HCT116 (cell line): ENCODE results near the gene MED25. TPM values are rescaled to one million over a fixed set of nuclear protein-coding genes. Genes with fewer than 3 reads are reported as not detected.

Source experiments
- ATAC-seq: fragments of 200-7000 bp; cut with Tn5 transposase; 2 replicates; pipeline ENCODE4 v1.9.1; 2020; ENCODE audit warnings: mild to moderate bottlenecking, moderate library complexity
- BruUV-seq: library from RNA; stranded (reverse); fragments of 400-500 nt; replicated peaks from 2 replicates; lab custom pipeline; 2021; lab: Mats Ljungman, UMichigan
- CTCF ChIA-PET: fragments of 300-600 bp; sonication (Branson Sonifier 250); formaldehyde crosslinking; loops from one replicate; lab custom pipeline; 2021; ENCODE audit warnings: antibody characterized with exemption; lab: Charles Lee
- POLR2A ChIA-PET: fragments of 300-600, 350-600 bp; sonication (Branson Sonifier 250); formaldehyde crosslinking; loops from one replicate; lab custom pipeline; 2021; ENCODE audit warnings: antibody characterized with exemption; lab: Charles Lee
- RAD21 ChIA-PET, 2 experiments: fragments of 300-600 bp; sonication (Branson Sonifier 250); formaldehyde crosslinking; loops; one replicate each; lab custom pipeline; 2023; ENCODE audit warnings: low total read pairs in 2 of 2; ENCODE audit not compliant: uncharacterized antibody in 2 of 2, unreplicated experiment in 2 of 2, low non-redundant PET in 1 of 2; lab: Charles Lee
- DNase-seq: peaks from one replicate; pipeline ENCODE4 v3.0.0-alpha.2; 2010; ENCODE audit warnings: low read depth, low spot score
- H2AFZ ChIP-seq: fragments of 200-600 bp; shearing (Covaris generic), sonication (generic); 2 replicates; pipeline ENCODE4 v1.6.1; 2017; ENCODE audit warnings: low read depth, mixed run types, mixed read lengths, antibody characterized with exemption, low read length; ENCODE audit not compliant: poor library complexity, severe bottlenecking
- H3K27ac ChIP-seq: 2 replicates; pipeline ENCODE4 v1.5.1; 2012; ENCODE audit warnings: low read depth, low read length
- H3K27me3 ChIP-seq: fragments of 200-600 bp; sonication (generic); 2 replicates; pipeline ENCODE4 v1.6.1; 2016; ENCODE audit warnings: mixed run types, low read length, mixed read lengths; ENCODE audit not compliant: insufficient read depth
- H3K36me3 ChIP-seq, 2 experiments: fragments of 200-500 bp in 1 of 2; fragments of 200-600 bp in 1 of 2; sonication (Bioruptor generic) in 1 of 2; sonication (generic) in 1 of 2; 2 replicates each; pipeline versions ENCODE4 v1.5.1 to v1.6.1; 2014 to 2016; ENCODE audit warnings: low read length in 2 of 2, inconsistent platforms in 1 of 2, mixed read lengths in 1 of 2, mixed run types in 1 of 2; ENCODE audit not compliant: insufficient read depth in 2 of 2, control insufficient read depth in 1 of 2
- H3K4me1 ChIP-seq, 2 experiments: fragments of 200-600 bp in 1 of 2; sonication (generic) in 1 of 2; 2 replicates each; pipeline versions ENCODE4 v1.5.1 to v1.6.1; 2012 to 2017; ENCODE audit warnings: low read length in 2 of 2, inconsistent platforms in 1 of 2, mild to moderate bottlenecking in 1 of 2, mixed read lengths in 1 of 2, mixed run types in 1 of 2, moderate library complexity in 1 of 2; ENCODE audit not compliant: insufficient read depth in 2 of 2, control insufficient read depth in 1 of 2
- H3K4me2 ChIP-seq: fragments of 200-600 bp; sonication (generic); 2 replicates; pipeline ENCODE4 v1.6.1; 2017; ENCODE audit warnings: mixed run types, low read length, mixed read lengths
- H3K4me3 ChIP-seq, 2 experiments: fragments of 200-600 bp in 1 of 2; sonication (generic) in 1 of 2; replicated peaks in 1 of 2; 2 replicates each; pipeline ENCODE4 v1.5.1; 2011 to 2016; ENCODE audit warnings: low read length in 2 of 2, control low read depth in 1 of 2, low read depth in 1 of 2, mild to moderate bottlenecking in 1 of 2, mixed read lengths in 1 of 2, mixed run types in 1 of 2
- H3K79me2 ChIP-seq: fragments of 200-600 bp; sonication (generic); 2 replicates; pipeline ENCODE4 v1.6.1; 2017; ENCODE audit warnings: mild to moderate bottlenecking, mixed run types, low read length, moderate library complexity, mixed read lengths; ENCODE audit not compliant: insufficient read depth
- H3K9ac ChIP-seq: fragments of 200-600 bp; sonication (generic); 2 replicates; pipeline ENCODE4 v1.6.1; 2016; ENCODE audit warnings: low read length, mixed read lengths
- H3K9me2 ChIP-seq: fragments of 200-600 bp; sonication (generic), shearing (Covaris generic); 2 replicates; pipeline ENCODE4 v1.6.1; 2017; ENCODE audit warnings: mixed run types, mild to moderate bottlenecking, moderate library complexity; ENCODE audit not compliant: insufficient read depth
- H3K9me3 ChIP-seq, 2 experiments: fragments of 200-500 bp in 1 of 2; fragments of 200-600 bp in 1 of 2; sonication (Bioruptor generic) in 1 of 2; sonication (generic) in 1 of 2; 2 replicates each; pipeline ENCODE4 v1.6.1; 2014 to 2017; ENCODE audit warnings: low read length in 2 of 2, mixed read lengths in 2 of 2, inconsistent platforms in 1 of 2, low read depth in 1 of 2, mild to moderate bottlenecking in 1 of 2, mixed run types in 1 of 2, moderate library complexity in 1 of 2; ENCODE audit not compliant: control insufficient read depth in 1 of 2, insufficient read depth in 1 of 2
- H4K20me1 ChIP-seq: fragments of 200-600 bp; sonication (generic), shearing (Covaris generic); 2 replicates; pipeline ENCODE4 v1.6.1; 2017; ENCODE audit warnings: mixed run types, mild to moderate bottlenecking, moderate library complexity; ENCODE audit not compliant: insufficient read depth
- CBX3 ChIP-seq: IDR thresholded peaks from 2 replicates; pipeline ENCODE4 v1.6.1; 2012; ENCODE audit warnings: low read depth
- EGR1 ChIP-seq: IDR thresholded peaks from 2 replicates; pipeline ENCODE4 v1.6.1; 2012; ENCODE audit warnings: low read depth
- ELF1 ChIP-seq: IDR thresholded peaks from 2 replicates; pipeline ENCODE4 v1.6.1; 2012; ENCODE audit warnings: low read depth, borderline replicate concordance
- FOSL1 ChIP-seq: IDR thresholded peaks from 2 replicates; pipeline ENCODE4 v1.6.1; 2012; ENCODE audit warnings: low read depth
- POLR2A ChIP-seq: IDR thresholded peaks from 2 replicates; pipeline ENCODE4 v1.7.0; 2011; ENCODE audit warnings: borderline replicate concordance; ENCODE audit not compliant: insufficient read depth, insufficient read length; ENCODE audit errors: extremely low read depth
- POLR2AphosphoS5 ChIP-seq: IDR thresholded peaks from 2 replicates; pipeline ENCODE4 v1.6.1; 2011; ENCODE audit warnings: mild to moderate bottlenecking, low read depth, low read length, moderate library complexity
- ZFX ChIP-seq: fragments of 450-650 bp; IDR thresholded peaks from 2 replicates; pipeline ENCODE4 v1.6.1; 2017
- intact Hi-C: fragments of 100-400 bp; cut with micrococcal nuclease; formaldehyde crosslinking; loops from 2 replicates; pipeline ENCODE4 v1.10.0; 2022
- total RNA-seq: library from RNA; stranded (reverse); gene quantifications from one replicate; pipeline ENCODE4 v1.2.1, GENCODE V29; 2021; ENCODE audit not compliant: unreplicated experiment
- TF ChIP-seq, protein P1 (sequence below): IDR thresholded peaks from 2 replicates; pipeline ENCODE4 v1.6.1; 2012; ENCODE audit warnings: low read depth

The MED25 gene
- total RNA-seq, 1 experiment from 2014 or later: 77.7 TPM

DNA sequence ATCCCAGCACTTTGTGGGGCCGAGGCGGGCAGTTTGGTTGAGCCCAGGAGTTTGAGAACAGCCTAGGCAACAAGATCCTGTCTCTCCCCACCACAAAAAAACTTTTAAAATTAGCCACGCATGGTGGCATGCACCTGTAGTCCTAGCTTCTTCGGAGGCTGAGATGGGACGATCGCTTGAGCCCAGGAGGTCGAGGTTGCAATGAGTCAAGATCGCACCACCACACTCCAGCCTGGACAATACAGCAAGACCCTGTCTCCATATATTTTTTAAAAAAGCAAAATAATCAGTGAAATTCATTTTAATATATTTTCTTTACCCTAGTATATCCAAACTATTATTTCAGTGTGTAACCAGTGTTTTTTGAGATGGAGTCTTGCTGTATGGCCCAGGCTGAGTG lies 43.1 kb upstream of the MED25 start:
- H3K79me2 ChIP-seq: peaks cover 9% of the 10 kb centered on the region
- no peaks in the 10 kb centered on the region for H3K27me3 ChIP-seq
- DNase-seq (no peak), ATAC-seq (no peak)
- no peaks in the 10 kb centered on the region for H3K9me2 ChIP-seq
- H3K9ac ChIP-seq: no peak overlapping the region
- H4K20me1 ChIP-seq: no peaks in the 10 kb centered on the region
- H3K4me1 ChIP-seq: no peaks in the 10 kb centered on the region
- H2AFZ ChIP-seq: no peak overlapping the region
- no peak overlapping the region for H3K4me3 ChIP-seq
- no peak for TF ChIP-seq CBX3
- TF ChIP-seq ELF1: no peak
- TF ChIP-seq EGR1: no peak
- no peak for TF ChIP-seq FOSL1
- intact Hi-C loops: no loop called here
- ChIA-PET RAD21 (no interaction called here), CTCF (no interaction called here), POLR2A (no interaction called here)
- H3K9me3 ChIP-seq: no peaks in the 10 kb centered on the region
- BruUV-seq: no TSS peak
- H3K4me2 ChIP-seq: no peak overlapping the region
- no peak overlapping the region for H3K27ac ChIP-seq
- H3K36me3 ChIP-seq: no peaks in the 10 kb centered on the region

DNA sequence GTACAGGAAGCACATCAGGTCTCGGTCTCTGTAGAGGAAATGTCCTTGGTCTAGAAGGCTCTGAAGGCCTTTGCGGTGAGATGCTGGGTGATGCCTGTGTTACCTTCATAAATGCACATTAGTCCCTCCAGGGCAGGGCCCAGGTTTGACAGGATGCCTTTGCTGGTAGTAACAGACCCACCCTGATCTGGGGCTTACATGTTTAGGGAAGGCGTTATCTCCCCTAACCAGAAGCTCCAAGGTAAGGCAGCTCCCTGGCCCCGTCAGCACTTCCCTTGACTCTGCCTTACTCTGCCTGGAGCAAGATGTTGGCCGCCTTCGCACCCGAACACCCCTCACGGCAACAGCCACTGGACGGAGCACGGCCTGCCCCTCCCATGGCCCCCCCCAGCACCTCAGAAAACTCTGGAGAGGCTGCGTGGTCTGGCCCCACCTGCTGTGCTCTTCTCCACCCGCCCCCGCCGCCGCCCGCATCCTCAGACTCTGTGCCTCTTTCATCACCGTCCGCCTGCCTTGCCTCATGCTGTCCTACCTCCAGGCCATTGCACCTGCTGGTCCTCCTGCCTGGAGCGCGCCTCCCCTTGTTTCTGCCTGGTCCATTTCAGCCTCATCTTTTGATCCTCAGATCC lies 42.2 kb upstream of the MED25 start:
- ChIA-PET CTCF (no interaction called here), RAD21 (no interaction called here), POLR2A (no interaction called here)
- Histone ChIP-seq H3K9ac (no peak overlapping the region), H3K36me3 (no peaks in the 10 kb centered on the region), H3K4me2 (no peak overlapping the region), H3K9me3 (no peaks in the 10 kb centered on the region), H4K20me1 (no peaks in the 10 kb centered on the region), H2AFZ (no peak overlapping the region), H3K27ac (no peak overlapping the region), H3K9me2 (no peaks in the 10 kb centered on the region), H3K4me3 (no peak overlapping the region), H3K79me2 (peaks cover 4% of the 10 kb centered on the region; the same call in 1 of the 2 replicates), H3K27me3 (no peaks in the 10 kb centered on the region), H3K4me1 (no peaks in the 10 kb centered on the region)
- ATAC-seq (no peak), DNase-seq (no peak)
- BruUV-seq: no TSS peak
- TF ChIP-seq CBX3 (no peak), POLR2A (no peak), ELF1 (no peak), ZFX (no peak), POLR2AphosphoS5 (no peak)
- TF ChIP-seq, protein P1, sequence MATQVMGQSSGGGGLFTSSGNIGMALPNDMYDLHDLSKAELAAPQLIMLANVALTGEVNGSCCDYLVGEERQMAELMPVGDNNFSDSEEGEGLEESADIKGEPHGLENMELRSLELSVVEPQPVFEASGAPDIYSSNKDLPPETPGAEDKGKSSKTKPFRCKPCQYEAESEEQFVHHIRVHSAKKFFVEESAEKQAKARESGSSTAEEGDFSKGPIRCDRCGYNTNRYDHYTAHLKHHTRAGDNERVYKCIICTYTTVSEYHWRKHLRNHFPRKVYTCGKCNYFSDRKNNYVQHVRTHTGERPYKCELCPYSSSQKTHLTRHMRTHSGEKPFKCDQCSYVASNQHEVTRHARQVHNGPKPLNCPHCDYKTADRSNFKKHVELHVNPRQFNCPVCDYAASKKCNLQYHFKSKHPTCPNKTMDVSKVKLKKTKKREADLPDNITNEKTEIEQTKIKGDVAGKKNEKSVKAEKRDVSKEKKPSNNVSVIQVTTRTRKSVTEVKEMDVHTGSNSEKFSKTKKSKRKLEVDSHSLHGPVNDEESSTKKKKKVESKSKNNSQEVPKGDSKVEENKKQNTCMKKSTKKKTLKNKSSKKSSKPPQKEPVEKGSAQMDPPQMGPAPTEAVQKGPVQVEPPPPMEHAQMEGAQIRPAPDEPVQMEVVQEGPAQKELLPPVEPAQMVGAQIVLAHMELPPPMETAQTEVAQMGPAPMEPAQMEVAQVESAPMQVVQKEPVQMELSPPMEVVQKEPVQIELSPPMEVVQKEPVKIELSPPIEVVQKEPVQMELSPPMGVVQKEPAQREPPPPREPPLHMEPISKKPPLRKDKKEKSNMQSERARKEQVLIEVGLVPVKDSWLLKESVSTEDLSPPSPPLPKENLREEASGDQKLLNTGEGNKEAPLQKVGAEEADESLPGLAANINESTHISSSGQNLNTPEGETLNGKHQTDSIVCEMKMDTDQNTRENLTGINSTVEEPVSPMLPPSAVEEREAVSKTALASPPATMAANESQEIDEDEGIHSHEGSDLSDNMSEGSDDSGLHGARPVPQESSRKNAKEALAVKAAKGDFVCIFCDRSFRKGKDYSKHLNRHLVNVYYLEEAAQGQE: no peak
- intact Hi-C loops: no loop called here
